IPS-NIHi7 (cell line): ENCODE data around the gene PHF21B.
"Not testable (repeated sequence)": the region's sequence is repeated elsewhere in the genome, so short reads cannot be mapped to it uniquely, and the experiment has no call there.

Source experiments
- DNase-seq: peaks from one replicate; pipeline ENCODE4 v3.0.0; 2012; ENCODE audit warnings: mixed read lengths; ENCODE audit errors: extremely low spot score

The PHF21B gene

GRCh38 chr22:44878483-44879300 lies 131.1 kb downstream of the PHF21B start:
- DNase-seq = no peak

DNA sequence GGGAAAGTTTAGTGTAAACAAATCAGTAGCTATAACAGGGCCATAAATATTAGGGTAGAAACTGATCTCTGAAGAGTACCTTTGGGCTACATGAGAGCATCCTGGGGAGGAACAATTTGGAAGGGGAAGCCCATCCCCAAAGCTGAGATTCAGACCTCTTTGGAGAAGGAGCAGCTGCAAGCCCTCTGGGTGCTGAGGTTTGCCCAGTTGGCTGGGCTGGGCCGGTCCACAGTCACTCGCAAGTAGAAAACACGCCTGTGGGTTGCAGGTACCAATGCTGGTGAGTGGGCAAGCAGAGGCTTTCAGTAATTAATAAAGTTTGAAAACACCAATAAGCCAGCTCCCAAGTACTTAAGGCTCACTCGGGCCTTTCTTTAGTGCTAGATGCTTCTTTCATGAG lies 132.9 kb downstream of the PHF21B start:
- no peak for DNase-seq

DNA sequence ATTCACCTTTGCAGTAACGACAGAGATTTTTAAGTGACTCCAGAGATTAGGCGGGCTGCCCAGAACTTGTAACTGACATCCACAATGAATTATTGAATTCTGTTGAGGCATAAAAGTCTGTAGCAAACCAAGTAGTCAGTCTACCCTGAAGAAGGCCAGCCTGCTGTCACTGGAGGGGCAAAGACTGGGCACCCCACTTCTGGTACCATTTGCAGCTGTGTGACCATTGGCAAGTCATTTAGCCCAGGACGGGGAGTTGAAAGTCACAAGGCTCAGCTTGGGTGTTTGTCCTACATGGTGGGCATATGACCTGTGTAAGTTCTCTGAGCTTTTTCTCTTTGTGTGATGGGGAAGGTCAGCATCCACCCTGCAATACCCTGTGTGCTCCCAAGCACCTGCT lies 138.0 kb downstream of the PHF21B start:
- DNase-seq = no peak

DNA sequence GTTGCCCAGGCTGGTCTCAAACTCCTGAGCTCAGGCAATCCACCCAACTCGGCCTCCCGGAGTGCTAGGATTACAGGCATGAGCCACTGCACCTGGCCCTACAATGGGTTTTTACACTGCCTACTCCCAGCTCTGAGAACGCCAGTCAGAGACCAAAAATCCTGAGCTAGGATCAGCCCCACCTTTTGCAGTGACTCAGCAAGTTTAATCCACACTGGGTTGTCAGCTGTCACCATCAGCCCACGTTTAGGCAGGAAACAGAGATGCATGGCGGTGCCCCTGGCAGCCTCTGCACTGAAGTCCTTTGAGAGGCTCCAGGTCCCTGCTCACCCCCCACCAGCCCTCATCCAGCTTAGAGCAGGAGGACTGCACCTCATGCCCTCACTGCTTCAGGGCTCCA lies 139.8 kb downstream of the PHF21B start:
- DNase-seq = peak; percentile 55

DNA sequence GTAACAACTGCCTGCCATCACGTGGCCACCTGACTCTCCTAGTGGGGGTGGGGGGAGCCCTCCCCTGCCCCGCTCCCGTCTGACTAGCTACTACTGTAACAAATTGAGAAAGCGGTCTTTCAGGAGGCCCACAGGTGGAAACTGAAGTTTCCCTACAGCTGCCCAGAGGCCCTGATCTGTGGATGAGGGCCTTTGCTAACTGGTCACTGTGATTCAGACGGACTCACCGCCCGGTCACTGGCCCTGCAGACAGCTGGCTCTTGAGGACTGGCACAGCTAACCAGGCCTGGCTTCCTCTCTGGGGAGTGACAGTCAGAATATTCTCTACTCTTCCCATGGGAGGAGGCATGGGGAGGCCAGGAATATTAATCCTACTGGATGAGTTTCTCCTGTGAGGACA lies 140.6 kb downstream of the PHF21B start:
- no peak for DNase-seq

GRCh38 chr22:44865193-44866057 lies 144.4 kb downstream of the PHF21B start:
- DNase-seq = no peak

- peak; percentile 69 for DNase-seq
Measured at GRCh38 chr22:44862981-44863860, 146.6 kb downstream of the PHF21B start.

- no peak for DNase-seq
Measured at GRCh38 chr22:44862281-44862680, 147.5 kb downstream of the PHF21B start.

GRCh38 chr22:44861245-44861644 lies 148.6 kb downstream of the PHF21B start:
- no peak for DNase-seq

DNA sequence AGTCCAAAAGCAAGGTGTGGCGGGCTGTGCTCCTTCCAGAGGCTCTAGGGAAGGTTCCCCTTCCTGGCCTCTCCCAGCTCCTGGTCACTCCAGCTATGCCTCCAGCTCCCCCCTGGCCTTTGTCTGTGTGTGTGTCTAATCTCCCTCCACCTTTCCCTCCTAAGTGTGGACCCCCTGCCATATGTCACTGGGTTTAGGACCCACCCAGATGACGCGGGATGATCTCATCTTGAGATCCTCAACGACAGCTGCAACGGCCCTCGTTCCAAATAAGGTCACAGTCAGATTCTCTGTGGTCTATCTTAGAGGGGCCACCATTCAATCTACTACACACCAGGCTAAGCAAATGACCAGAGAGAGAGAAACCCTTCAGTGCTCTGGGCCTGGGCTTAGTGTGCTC lies 149.5 kb downstream of the PHF21B start:
- DNase-seq = no peak

GRCh38 chr22:44859641-44860040 lies 150.2 kb downstream of the PHF21B start:
- no peak for DNase-seq

GRCh38 chr22:44858819-44859218 lies 151.0 kb downstream of the PHF21B start:
- not testable (repeated sequence) for DNase-seq

GRCh38 chr22:44855855-44856254 lies 153.9 kb downstream of the PHF21B start:
- no peak for DNase-seq

- DNase-seq = not testable (repeated sequence)
Measured at GRCh38 chr22:44854641-44855040, 155.2 kb downstream of the PHF21B start.

GRCh38 chr22:44850946-44851345 lies 158.9 kb downstream of the PHF21B start:
- no peak for DNase-seq

DNA sequence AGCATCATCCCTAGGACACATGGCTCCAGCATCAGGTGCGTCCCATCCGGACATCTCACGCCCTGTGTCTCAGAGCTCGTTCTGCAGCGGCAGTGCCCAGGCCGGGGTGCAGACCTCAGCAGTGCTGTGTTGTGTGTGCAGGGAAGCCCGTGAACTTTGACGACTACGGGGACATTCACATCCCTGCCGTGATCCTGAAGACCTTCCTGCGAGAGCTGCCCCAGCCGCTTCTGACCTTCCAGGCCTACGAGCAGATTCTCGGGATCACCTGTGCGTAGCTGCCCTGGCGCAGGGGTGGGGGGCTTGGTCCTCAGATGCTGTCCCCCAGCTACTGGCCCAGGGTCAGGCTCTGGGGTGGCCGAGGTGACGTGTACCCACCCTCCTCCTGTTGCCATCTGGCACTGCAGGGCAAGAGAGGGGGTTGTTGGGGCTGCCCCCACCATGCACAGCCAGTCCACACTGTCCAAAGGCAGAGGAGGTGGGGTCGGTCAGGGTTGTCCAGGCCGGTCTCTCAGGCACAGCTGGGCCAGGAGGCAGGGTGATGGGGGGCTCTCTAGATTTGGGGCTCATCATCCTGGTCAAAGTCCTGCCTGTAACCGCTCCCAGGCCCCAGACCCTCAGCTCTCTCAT lies 160.9 kb downstream of the PHF21B start:
- no peak for DNase-seq

GRCh38 chr22:44848296-44848741 lies 161.5 kb downstream of the PHF21B start:
- DNase-seq = no peak

GRCh38 chr22:44847892-44848291 lies 161.9 kb downstream of the PHF21B start:
- DNase-seq = no peak

- DNase-seq = no peak
Measured at GRCh38 chr22:44847380-44847779, 162.4 kb downstream of the PHF21B start.

- DNase-seq = no peak
Measured at GRCh38 chr22:44846726-44847275, 163.0 kb downstream of the PHF21B start.
